Limb (tissue), 2 donors: ENCODE results near the gene UST.
"Not testable (repeated sequence)": the region's sequence is repeated elsewhere in the genome, so short reads cannot be mapped to it uniquely, and the experiment has no call there.

Source experiments
- DNase-seq, 2 donors: peaks; one replicate each; pipeline ENCODE4 v3.0.0-alpha.2; 2016; ENCODE audit errors: extremely low spot score in 2 of 2

UST gene

GRCh38 chr6:148945301-148946021 is 198.6 kb downstream of the UST start:
- DNase-seq = no peak

GRCh38 chr6:148947621-148948444 is 201.0 kb downstream of the UST start:
- peak; percentile 82 to 90 for DNase-seq

- DNase-seq = no peak
Measured at GRCh38 chr6:148951662-148952061, 204.8 kb downstream of the UST start.

DNA sequence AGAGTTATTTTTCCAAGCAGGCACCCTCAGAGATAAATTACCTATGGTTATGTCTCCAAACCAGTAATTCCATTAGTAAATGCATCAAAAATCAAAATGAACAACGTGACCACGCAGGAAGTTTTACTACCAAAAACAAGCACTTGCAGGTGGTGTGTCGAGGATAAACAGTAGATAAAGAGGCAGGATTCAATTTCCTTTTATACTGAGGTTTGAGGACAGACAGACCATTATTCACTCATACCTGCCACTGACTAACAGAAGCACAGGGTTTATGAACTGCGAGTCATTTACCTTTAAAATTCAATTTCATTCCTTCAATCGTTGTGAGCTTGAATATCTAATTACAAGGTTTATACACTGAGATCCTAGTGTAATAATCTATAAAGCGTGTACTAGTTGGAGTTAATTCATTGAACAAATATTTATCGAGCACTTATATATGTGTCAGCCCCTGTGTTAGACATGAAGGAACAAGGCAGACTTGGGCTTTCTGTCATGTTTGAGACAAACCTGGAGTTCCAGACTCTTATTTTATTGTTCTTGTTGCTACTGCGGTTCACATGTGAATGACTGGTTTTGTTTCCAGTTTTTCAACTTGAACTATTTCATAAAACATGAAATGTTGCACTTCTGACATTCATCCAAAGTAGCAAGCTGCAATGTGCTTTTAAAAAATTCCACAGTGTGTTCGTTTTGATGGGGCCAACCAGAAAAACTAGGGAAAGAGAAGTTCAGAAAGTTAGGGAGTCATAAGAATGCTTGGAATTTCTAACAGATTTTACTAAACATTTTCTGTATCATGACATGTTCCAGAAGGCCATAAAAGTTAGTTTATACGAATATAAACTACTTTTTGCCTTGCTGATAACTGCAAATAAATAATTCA is 205.6 kb downstream of the UST start:
- DNase-seq = peak in 1 of 2 donors; percentile 70

DNA sequence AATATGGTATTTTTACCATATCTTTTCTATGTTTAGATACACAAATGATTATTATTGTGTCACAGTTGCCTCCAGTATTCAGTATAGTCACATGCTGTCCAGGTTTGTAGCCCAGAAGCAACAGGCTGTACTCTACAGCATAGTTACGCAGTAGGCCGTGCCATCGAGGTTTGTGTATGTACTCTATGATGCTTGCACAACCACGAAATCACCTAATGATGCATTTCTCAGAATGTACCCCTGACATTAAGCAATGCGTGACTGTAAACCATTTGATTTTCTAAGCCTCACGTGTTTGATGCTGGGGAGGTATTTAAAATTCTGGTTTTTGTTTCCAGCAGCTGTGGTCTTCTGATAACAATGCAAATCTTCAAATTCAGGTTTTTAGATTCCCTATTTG is 207.6 kb downstream of the UST start:
- DNase-seq = no peak

GRCh38 chr6:148954934-148955333 is 208.1 kb downstream of the UST start:
- no peak for DNase-seq

GRCh38 chr6:148955441-148955840 is 208.6 kb downstream of the UST start:
- DNase-seq = no peak

DNA sequence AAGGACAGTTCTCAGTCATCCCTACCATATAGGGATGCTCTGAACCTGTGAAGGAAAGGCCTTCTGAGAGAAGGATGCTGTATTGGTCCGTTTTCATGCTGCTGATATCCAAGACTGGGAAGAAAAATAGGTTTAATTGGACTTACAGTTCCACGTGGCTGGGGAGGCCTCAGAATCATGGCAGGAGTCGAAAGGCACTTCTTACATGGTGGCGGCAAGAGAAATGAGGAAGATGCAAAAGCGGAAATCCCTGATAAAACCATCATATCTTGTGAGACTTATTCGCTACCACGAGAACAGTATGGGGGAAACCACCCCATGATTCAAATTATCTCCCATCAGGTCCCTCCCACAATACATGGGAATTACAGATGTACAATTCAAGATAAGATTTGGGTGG is 209.3 kb downstream of the UST start:
- not testable (repeated sequence) for DNase-seq

GRCh38 chr6:148957752-148958151 is 210.9 kb downstream of the UST start:
- no peak for DNase-seq

GRCh38 chr6:148959008-148959407 is 212.2 kb downstream of the UST start:
- no peak for DNase-seq

GRCh38 chr6:148959501-148959900 is 212.7 kb downstream of the UST start:
- no peak for DNase-seq

DNA sequence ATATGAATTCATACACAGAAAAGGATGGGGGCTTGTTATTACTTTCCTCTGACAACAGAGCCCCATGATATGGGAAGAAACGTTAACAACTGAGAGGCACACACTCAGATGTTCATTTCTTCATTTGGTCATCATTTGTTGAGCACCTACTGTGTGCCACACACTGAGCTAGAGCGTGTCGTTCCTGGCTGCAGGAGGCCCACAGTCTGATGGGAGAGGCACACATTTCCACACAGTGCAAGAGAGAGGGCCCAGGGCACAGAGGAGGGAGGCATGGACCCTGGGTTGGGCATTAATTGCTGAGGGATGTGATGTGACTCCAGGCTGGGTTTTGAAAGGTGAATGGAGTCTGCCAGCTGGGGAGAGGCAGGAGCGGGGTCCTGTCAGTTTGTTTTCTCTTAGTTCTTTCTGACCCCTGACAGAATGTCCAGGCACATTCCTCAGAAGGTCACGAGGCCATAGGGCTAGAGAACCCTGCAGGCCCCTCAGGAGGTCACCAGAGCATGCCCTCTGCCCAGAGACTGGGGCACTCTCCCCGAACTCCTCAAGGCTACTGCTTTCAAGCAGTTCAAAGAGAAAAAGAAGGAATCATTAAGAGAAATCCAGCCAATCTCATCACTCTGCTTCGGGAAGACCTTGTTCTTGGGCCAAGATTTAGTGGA is 216.2 kb downstream of the UST start:
- DNase-seq = no peak

GRCh38 chr6:148963738-148964137 is 216.9 kb downstream of the UST start:
- no peak for DNase-seq

GRCh38 chr6:148964467-148964866 is 217.6 kb downstream of the UST start:
- DNase-seq = no peak

DNA sequence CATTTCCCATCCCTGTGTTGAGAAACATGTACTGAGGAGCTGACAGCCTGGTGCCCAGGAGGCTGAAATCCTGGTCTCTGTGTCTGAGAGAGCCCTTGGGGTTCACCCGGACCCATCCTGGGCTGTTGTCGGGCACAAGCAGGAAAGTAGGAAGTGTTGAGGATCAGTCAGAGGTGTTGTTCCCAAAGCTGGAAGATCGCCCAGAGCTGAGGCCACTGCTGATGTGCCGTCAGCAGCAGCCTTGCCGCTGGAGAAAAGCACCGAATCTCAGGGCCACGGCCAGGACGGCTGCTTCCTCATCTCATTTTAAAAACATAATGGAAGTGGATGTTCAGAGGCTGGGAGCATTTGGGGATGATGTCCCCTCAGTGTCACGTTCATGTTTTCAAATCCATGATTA is 218.5 kb downstream of the UST start:
- DNase-seq = no peak

GRCh38 chr6:148967011-148967520 is 220.2 kb downstream of the UST start:
- no peak for DNase-seq

- peak in 1 of 2 donors; percentile 52 for DNase-seq
Measured at GRCh38 chr6:148967541-148967956, 220.7 kb downstream of the UST start.

GRCh38 chr6:148968771-148969602 is 222.2 kb downstream of the UST start:
- DNase-seq = no peak

DNA sequence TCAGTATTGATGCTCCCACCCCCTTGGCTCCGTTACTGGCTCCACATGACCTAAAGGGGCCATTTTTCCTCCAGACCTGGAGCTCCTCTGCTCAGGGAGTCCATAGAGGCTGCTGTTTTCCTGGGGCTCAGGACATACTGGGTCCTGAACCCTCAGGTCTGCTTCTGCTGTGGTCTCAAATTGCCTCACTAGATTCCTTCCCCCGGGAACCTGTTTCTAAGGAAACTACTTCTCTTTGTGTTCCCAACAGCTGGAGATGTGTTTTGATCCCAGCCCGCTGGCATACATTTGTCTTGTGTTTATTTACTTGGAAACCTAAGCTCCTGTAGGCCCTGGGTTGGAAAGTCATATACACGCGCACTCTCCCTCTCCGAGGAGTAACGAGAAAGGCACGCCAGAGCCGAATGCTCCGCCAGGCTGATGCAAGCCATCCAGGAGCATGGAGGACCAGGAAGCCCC is 222.8 kb downstream of the UST start:
- DNase-seq = peak; percentile 58 to 83
